22Rv1 (cell line): ENCODE data around the gene GNG2.

Source experiments
- ZFX ChIP-seq: fragments of 450-650 bp; IDR thresholded peaks from 2 replicates; pipeline ENCODE4 v1.6.1; 2017; ENCODE audit warnings: antibody characterized with exemption, borderline replicate concordance
- TF ChIP-seq, protein P1 (sequence below): fragments of 450-650 bp; IDR thresholded peaks from 2 replicates; pipeline ENCODE4 v1.5.1; 2017; ENCODE audit warnings: mild to moderate bottlenecking

DNA sequence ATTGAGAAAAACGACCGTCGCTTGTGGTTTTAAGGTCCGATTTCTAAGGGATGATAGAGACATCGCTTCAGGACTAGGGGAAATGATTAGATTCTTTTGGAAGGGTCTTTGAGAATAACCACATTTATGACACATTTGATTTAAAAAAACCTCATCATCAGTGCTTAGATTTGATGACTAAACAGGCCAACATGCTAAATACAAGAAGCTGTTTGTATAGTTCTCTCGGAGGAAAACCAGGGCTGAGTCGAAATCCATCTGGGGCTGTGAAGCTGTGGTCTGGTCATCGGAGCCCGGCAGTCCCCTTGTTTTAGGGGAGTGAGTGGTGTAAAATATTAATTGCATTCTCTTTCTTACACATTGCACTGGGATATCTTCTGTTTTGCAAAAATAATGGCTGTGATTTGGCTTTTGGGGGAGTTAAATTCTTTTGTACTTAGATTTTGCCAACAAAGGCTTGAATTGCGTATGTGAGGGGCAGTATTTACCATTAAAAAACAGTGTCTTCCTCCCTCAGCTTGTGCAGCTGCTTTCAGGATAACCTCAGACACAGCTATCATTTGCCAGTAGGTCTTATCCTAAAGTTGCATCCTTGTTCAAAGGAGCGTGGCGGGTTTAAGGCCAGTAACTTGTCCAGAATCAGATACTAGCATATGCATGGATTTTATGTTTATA is 550 bp downstream of the GNG2 start:
- TF ChIP-seq, protein P1, sequence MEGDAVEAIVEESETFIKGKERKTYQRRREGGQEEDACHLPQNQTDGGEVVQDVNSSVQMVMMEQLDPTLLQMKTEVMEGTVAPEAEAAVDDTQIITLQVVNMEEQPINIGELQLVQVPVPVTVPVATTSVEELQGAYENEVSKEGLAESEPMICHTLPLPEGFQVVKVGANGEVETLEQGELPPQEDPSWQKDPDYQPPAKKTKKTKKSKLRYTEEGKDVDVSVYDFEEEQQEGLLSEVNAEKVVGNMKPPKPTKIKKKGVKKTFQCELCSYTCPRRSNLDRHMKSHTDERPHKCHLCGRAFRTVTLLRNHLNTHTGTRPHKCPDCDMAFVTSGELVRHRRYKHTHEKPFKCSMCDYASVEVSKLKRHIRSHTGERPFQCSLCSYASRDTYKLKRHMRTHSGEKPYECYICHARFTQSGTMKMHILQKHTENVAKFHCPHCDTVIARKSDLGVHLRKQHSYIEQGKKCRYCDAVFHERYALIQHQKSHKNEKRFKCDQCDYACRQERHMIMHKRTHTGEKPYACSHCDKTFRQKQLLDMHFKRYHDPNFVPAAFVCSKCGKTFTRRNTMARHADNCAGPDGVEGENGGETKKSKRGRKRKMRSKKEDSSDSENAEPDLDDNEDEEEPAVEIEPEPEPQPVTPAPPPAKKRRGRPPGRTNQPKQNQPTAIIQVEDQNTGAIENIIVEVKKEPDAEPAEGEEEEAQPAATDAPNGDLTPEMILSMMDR = no peak
- no peak for TF ChIP-seq ZFX
